COR-L47 (cell line): ENCODE measurements around the gene HAPLN1.
A peak's percentile ranks its signal among the peaks of the same experiment; 100 is the strongest.

Experiments used
- DNase-seq: peaks from one replicate; lab custom pipeline; 2025; lab: John Stamatoyannopoulos, UW

Gene HAPLN1

GRCh38 chr5:83718195-83718825 is 2.3 kb downstream of the HAPLN1 start:
- DNase-seq = peak; percentile 69

- no peak for DNase-seq
Observed at GRCh38 chr5:83715236-83716065, 5.2 kb downstream of the HAPLN1 start.

- DNase-seq = no peak
Observed at GRCh38 chr5:83714810-83715209, 5.8 kb downstream of the HAPLN1 start.

GRCh38 chr5:83711982-83712601 is 8.6 kb downstream of the HAPLN1 start:
- DNase-seq = peak; percentile 61

GRCh38 chr5:83709973-83710372 is 10.7 kb downstream of the HAPLN1 start:
- DNase-seq = no peak

- DNase-seq = no peak
Observed at GRCh38 chr5:83708170-83708569, 12.5 kb downstream of the HAPLN1 start.

GRCh38 chr5:83703059-83703458 is 17.6 kb downstream of the HAPLN1 start:
- DNase-seq = no peak

GRCh38 chr5:83701886-83702285 is 18.8 kb downstream of the HAPLN1 start:
- DNase-seq = no peak

GRCh38 chr5:83689881-83690280 is 30.8 kb downstream of the HAPLN1 start:
- no peak for DNase-seq

- DNase-seq = no peak
Observed at GRCh38 chr5:83688281-83688680, 32.4 kb downstream of the HAPLN1 start.

- no peak for DNase-seq
Observed at GRCh38 chr5:83687124-83687619, 33.5 kb downstream of the HAPLN1 start.

- no peak for DNase-seq
Observed at GRCh38 chr5:83686251-83686650, 34.4 kb downstream of the HAPLN1 start.

GRCh38 chr5:83683836-83684235 is 36.8 kb downstream of the HAPLN1 start:
- no peak for DNase-seq

GRCh38 chr5:83672646-83673045 is 48.0 kb downstream of the HAPLN1 start:
- DNase-seq = no peak

GRCh38 chr5:83672158-83672557 is 48.5 kb downstream of the HAPLN1 start:
- DNase-seq = no peak

GRCh38 chr5:83665631-83666030 is 55.0 kb downstream of the HAPLN1 start:
- DNase-seq = no peak

GRCh38 chr5:83662558-83662957 is 58.1 kb downstream of the HAPLN1 start:
- DNase-seq = no peak

- DNase-seq = no peak
Observed at GRCh38 chr5:83657807-83658525, 62.7 kb downstream of the HAPLN1 start.

- DNase-seq = no peak
Observed at GRCh38 chr5:83654427-83654994, 66.1 kb downstream of the HAPLN1 start.

GRCh38 chr5:83653669-83654068 is 67.0 kb downstream of the HAPLN1 start:
- DNase-seq = no peak

GRCh38 chr5:83645936-83646335 is 74.7 kb downstream of the HAPLN1 start:
- DNase-seq = no peak

- DNase-seq = no peak
Observed at GRCh38 chr5:83644301-83644700, 76.4 kb downstream of the HAPLN1 start.
